GM19452 (cell line): ENCODE data around the gene HBA2.
"Not testable (repeated sequence)": the region's sequence is repeated elsewhere in the genome, so short reads cannot be mapped to it uniquely, and the experiment has no call there.

Source experiments
- ATAC-seq: cut with Tn5 transposase; IDR thresholded peaks from one replicate; pipeline ENCODE4 v1.9.1; 2021; ENCODE audit not compliant: unreplicated experiment

The HBA2 gene

GRCh38 chr16:172374-172941 is at the start of gene HBA2:
Gene HBA2 (plus strand): TSS chr16:172876. CDS start chr16:172913, 37 bp downstream.
- not testable (repeated sequence) for ATAC-seq

GRCh38 chr16:123558-124350 is 48.9 kb upstream of the HBA2 start:
- not testable (repeated sequence) for ATAC-seq

- ATAC-seq = no peak
Measured at GRCh38 chr16:125011-125410, 47.7 kb upstream of the HBA2 start.

GRCh38 chr16:129075-129474 is 43.6 kb upstream of the HBA2 start:
- no peak for ATAC-seq

- no peak for ATAC-seq
Measured at GRCh38 chr16:130533-131173, 42.0 kb upstream of the HBA2 start.

- ATAC-seq = no peak
Measured at GRCh38 chr16:132120-132519, 40.6 kb upstream of the HBA2 start.

- ATAC-seq = no peak
Measured at GRCh38 chr16:133716-134115, 39.0 kb upstream of the HBA2 start.

- ATAC-seq = no peak
Measured at GRCh38 chr16:138049-138417, 34.6 kb upstream of the HBA2 start.

GRCh38 chr16:140175-140857 is 32.4 kb upstream of the HBA2 start:
- no peak for ATAC-seq

GRCh38 chr16:142405-142967 is 30.2 kb upstream of the HBA2 start:
- no peak for ATAC-seq

GRCh38 chr16:143047-143446 is 29.6 kb upstream of the HBA2 start:
- no peak for ATAC-seq

GRCh38 chr16:143456-143855 is 29.2 kb upstream of the HBA2 start:
- ATAC-seq = no peak

GRCh38 chr16:144797-145252 is 27.9 kb upstream of the HBA2 start:
- ATAC-seq = no peak

- ATAC-seq = no peak
Measured at GRCh38 chr16:146646-147045, 26.0 kb upstream of the HBA2 start.

GRCh38 chr16:149024-149660 is 23.5 kb upstream of the HBA2 start:
- ATAC-seq = no peak

GRCh38 chr16:152141-153128 is 20.2 kb upstream of the HBA2 start, which contains the start of gene HBZ:
Gene HBZ (plus strand): TSS chr16:152644. CDS start chr16:152910, 266 bp downstream.
- ATAC-seq = no peak

- ATAC-seq = not testable (repeated sequence)
Measured at GRCh38 chr16:153129-153521, 19.6 kb upstream of the HBA2 start.

- not testable (repeated sequence) for ATAC-seq
Measured at GRCh38 chr16:153550-154216, 19.0 kb upstream of the HBA2 start.
